DMS153 treated with DMSO at 0.1 percent for 48 hours (cell line): ENCODE measurements around the gene AGPAT4.

Experiments
- DNase-seq: peaks from one replicate; lab custom pipeline; 2025; ENCODE audit not compliant: unreplicated experiment; lab: John Stamatoyannopoulos, UW

AGPAT4 gene

GRCh38 chr6:161117942-161118341, 155.9 kb downstream of the AGPAT4 start:
- no peak for DNase-seq

- DNase-seq: no peak
These were observed 156.6 kb downstream of the AGPAT4 start for GRCh38 chr6:161117308-161117707.

GRCh38 chr6:161116554-161116953, 157.3 kb downstream of the AGPAT4 start:
- no peak for DNase-seq

GRCh38 chr6:161115468-161115867, 158.4 kb downstream of the AGPAT4 start:
- no peak for DNase-seq

GRCh38 chr6:161111261-161111660, 162.6 kb downstream of the AGPAT4 start:
- no peak for DNase-seq

- DNase-seq: no peak
These were observed 163.7 kb downstream of the AGPAT4 start for GRCh38 chr6:161110028-161110779.

GRCh38 chr6:161109366-161109765, 164.5 kb downstream of the AGPAT4 start:
- DNase-seq: no peak

GRCh38 chr6:161108916-161109315, 164.9 kb downstream of the AGPAT4 start:
- DNase-seq: no peak

GRCh38 chr6:161107779-161108730, 165.8 kb downstream of the AGPAT4 start:
- DNase-seq: no peak

GRCh38 chr6:161105408-161105807, 168.5 kb downstream of the AGPAT4 start:
- DNase-seq: no peak

- no peak for DNase-seq
These were observed 168.9 kb downstream of the AGPAT4 start for GRCh38 chr6:161104966-161105365.

- DNase-seq: no peak
These were observed 170.4 kb downstream of the AGPAT4 start for GRCh38 chr6:161103475-161103874.

- no peak for DNase-seq
These were observed 172.3 kb downstream of the AGPAT4 start for GRCh38 chr6:161101517-161101916.

- no peak for DNase-seq
These were observed 173.8 kb downstream of the AGPAT4 start for GRCh38 chr6:161100072-161100471.

- no peak for DNase-seq
These were observed 177.9 kb downstream of the AGPAT4 start for GRCh38 chr6:161095916-161096315.

GRCh38 chr6:161094955-161095354, 178.9 kb downstream of the AGPAT4 start:
- no peak for DNase-seq

- no peak for DNase-seq
These were observed 181.7 kb downstream of the AGPAT4 start for GRCh38 chr6:161091972-161092701.

- no peak for DNase-seq
These were observed 182.7 kb downstream of the AGPAT4 start for GRCh38 chr6:161091151-161091550.

- no peak for DNase-seq
These were observed 185.1 kb downstream of the AGPAT4 start for GRCh38 chr6:161088676-161089328.

GRCh38 chr6:161085246-161085645, 188.6 kb downstream of the AGPAT4 start:
- DNase-seq: no peak

- DNase-seq: no peak
These were observed 191.6 kb downstream of the AGPAT4 start for GRCh38 chr6:161082215-161082614.
